HG03520 (cell line): ENCODE measurements around the gene MORF4L1.
A peak's percentile ranks its signal among the peaks of the same experiment; 100 is the strongest.
"Not testable (repeated sequence)": the region's sequence is repeated elsewhere in the genome, so short reads cannot be mapped to it uniquely, and the experiment has no call there.

Source experiments
- ATAC-seq: cut with Tn5 transposase; IDR thresholded peaks from one replicate; pipeline ENCODE4 v1.9.1; 2021; ENCODE audit warnings: mild to moderate bottlenecking, moderate library complexity; ENCODE audit not compliant: unreplicated experiment

MORF4L1 gene, protein sequence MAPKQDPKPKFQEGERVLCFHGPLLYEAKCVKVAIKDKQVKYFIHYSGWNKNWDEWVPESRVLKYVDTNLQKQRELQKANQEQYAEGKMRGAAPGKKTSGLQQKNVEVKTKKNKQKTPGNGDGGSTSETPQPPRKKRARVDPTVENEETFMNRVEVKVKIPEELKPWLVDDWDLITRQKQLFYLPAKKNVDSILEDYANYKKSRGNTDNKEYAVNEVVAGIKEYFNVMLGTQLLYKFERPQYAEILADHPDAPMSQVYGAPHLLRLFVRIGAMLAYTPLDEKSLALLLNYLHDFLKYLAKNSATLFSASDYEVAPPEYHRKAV

DNA sequence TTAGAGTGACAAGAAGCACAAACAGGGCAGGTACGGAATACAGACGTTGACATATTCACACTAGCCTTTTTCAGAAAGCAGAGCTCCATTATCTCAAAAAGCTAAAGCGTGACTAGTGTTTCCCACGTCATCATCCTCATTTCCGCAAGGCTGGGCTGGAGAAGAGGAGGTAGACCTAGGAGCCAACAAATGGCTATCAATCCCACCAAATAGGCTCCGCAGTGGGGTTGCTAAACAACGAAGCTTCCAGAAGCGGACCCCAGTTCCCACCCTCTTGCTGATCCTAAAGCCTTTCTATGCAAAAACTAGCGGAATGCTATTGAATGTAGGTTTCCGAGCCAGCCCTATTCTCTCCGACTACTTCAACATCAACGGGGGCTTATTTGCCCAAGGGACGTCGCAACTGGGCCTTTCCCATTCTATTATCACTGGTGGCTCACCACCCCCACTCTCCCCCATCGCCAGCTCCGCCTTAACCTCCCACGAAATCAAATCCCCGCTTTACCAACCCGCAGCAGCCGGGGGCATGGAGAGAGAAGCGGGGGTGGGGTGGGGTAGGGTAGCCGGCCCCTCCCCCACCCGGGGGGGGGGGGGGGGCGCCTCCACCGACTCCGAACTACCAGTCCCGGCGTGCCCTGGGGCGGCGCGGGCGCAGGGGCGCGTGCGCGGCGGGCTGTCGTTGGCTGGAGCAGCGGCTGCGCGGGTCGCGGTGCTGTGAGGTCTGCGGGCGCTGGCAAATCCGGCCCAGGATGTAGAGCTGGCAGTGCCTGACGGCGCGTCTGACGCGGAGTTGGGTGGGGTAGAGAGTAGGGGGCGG is at the start of gene MORF4L1:
Gene MORF4L1, plus strand, starts transcription at position 736 of the 817 bp plus-strand sequence. CDS start 128 bp downstream, outside the sequence.
- ATAC-seq, result peak; percentile 73

DNA sequence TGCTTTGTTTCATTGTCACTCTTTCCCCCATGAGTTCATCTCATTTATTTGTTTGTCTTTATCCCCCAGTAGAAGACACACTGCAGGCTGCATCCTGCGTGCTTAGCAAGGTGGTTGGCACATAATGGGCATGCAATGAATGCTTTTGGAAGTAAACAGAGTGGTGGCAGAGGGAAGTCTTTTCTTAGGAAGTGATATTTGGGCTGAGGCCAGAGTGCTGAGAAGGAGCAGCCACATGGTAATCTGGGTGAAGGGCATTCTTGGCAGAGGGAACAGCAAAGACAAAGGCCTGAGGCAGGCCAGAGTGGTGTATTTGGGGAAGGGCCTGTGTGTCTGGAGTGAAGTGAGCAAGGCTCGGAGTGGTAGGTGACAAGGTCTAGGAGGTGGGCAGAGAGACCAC is 43.8 kb upstream of the MORF4L1 start:
- ATAC-seq, result no peak

DNA sequence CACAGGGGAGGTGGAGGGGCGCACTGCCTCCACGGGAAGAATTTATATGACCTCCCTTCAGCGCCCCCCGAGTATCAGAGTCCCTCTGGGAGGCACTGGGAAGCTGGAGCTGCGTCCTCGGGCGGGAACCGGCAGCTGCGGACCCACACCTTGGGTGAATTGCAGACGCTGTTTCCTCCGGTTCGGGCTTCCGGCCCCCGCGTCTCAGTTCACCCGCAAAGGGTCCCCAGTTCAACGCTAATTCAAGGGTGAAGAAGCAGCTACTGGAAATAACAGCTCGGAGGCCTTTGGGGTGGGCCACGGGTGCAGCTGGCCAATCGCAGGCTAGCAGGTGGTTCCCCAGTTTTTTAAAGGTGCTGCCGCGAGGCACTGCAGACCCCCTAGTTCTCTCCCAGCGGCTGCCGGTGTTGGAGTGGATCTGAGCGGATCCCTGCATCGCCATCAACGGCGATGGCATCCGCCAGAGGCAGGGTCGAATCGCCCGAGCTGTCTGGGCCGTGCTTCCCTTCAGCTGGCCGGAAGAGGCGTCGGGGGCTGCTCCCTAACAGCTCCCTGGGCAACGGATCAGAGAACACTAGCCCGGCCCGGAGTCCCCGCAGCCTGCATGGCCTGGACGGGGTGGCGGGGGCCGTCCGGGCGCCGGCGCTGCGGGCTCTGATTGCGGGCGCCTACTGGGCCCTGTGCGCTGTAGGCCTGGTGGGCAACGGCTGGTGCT is 42.0 kb upstream of the MORF4L1 start:
- no peak for ATAC-seq

DNA sequence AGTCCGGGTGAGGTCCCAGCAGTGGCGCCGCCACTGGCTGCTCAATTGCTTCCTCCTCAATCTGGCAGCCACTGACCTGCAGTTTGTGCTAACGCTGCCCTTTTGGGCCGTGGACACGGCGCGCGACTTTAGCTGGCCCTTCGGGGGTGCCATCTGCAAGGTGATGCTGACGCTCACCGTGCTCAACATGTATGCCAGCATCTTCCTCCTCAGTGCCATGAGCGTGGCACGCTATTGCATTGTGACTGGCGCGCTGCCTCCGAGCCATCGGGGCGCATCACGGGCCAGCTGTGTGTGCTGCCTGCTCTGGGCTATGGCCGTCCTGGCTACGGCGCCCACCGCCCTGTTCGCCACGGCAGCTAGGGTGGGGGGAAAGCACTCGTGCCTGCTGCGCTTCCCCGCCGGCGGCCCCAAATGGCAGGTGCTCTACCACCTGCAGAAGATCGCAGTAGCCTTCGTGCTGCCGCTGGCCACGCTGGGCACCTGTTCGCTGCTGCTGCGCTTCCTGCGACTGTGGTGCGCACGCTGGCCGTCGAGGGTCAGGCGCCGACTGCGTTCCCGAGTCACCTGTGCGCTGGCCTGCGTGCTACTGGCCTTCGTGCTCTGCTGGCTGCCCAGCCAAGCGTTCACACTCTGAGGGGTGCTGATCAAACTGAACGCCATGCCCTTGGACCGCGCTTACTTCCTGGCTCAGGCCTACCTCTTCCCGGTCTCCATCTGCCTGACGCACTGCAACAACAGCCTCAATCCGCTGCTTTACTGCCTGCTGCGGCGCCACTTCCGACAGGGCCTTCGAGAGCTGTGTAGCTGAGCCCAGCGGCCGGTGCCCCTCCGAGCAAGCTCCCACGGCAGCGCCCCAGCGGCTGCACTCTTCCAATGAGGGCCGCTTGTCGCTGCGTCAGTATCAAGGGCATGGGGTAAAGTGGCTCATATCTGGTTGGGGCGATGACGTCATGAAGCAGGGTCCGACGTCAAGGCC is 41.2 kb upstream of the MORF4L1 start:
- no peak for ATAC-seq

DNA sequence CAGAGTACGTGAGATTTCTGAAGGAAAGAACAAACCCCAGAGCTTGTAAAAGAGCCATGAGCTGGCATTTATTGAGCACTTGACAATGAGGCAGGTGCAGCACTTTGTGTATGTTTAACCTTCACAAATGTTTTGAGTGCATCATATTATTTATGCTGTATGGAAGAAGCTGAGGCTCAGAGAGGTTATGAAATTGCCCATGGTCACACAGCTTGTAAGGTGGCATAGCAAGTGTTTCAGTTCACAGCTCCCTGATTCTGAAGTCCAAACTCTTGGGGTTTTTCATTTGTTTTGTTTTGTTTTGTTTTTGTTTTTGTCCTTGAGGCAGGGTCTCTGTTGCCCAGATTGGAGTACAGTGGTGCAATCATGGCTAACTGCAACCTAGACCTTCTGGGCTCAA is 36.4 kb upstream of the MORF4L1 start:
- no peak for ATAC-seq

DNA sequence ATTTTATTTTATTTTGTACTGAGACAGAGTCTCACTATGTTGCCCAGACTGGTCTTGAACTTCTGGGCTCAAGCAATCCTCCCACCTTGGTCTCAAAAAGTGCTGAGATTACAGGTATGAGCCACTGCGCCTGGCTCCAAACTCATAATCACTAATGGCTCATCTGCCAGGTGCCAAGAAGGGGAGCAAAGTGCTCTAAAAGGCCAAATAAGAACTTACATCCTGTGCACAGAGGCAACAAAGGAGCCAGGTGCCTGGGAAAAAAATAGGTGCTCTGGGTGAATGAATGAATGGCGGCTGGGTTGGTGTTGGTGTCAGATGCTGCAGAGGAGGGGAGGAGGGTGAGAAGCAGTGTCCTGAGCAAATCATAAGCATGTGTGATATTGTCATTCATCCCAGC is 35.6 kb upstream of the MORF4L1 start:
- no peak for ATAC-seq

DNA sequence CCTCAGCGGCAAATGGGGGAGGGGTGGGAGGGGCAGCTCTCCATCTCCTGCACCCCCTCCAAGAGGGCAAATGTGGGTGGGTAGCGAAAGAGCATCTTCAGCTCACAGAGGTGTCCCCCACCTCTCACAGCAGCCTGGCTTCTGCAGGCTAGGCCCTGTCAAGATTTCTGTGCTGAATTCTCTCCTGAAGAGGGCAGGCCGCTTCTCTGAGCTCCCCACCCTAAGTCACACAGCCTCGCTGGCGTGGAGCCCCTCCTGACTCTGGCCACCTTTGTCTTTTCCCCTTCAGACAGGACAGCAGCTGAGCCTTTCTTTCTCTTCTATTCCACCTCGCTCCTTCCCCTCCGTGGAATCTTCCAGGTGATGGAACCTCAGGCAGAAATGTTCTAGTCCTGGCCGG is 35.1 kb upstream of the MORF4L1 start:
- no peak for ATAC-seq

DNA sequence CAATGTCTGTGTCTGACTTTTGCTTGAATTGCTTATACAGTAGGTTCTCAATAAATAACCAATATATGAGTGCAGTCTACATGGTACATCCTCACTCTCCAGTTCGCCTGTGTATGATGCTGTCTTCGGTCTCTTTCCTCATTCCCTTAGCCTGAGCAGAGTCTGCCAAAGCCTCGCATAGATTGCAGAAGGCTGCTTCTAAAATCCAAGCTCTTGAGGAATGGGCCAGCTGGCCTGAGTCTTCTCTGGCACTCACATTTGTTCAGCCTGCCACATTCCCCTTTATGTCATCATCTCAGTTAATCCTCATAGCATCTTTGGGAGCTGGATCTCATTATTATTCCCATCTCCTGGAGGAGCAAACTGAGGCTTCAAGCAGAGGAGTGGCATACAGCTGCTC is 34.2 kb upstream of the MORF4L1 start:
- no peak for ATAC-seq

DNA sequence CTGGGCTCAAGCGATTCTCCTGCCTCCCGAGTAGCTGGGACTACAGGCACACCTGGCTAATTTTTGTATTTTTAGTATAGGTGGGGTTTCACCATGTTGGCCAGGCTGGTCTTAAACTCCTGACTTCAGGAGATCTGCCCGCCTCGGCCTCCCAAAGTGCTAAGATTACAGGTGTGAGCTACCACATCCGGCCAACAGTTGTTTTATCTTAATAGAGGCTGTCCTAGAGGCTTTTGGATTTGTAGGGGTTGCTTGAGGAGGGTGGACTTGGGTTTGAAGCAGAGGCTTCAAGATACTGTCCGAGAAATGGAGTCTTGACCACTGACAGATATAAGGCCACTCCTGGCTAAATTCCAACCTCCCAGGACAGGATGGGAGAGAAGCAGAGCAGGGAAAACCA is 33.5 kb upstream of the MORF4L1 start:
- ATAC-seq, result not testable (repeated sequence)

DNA sequence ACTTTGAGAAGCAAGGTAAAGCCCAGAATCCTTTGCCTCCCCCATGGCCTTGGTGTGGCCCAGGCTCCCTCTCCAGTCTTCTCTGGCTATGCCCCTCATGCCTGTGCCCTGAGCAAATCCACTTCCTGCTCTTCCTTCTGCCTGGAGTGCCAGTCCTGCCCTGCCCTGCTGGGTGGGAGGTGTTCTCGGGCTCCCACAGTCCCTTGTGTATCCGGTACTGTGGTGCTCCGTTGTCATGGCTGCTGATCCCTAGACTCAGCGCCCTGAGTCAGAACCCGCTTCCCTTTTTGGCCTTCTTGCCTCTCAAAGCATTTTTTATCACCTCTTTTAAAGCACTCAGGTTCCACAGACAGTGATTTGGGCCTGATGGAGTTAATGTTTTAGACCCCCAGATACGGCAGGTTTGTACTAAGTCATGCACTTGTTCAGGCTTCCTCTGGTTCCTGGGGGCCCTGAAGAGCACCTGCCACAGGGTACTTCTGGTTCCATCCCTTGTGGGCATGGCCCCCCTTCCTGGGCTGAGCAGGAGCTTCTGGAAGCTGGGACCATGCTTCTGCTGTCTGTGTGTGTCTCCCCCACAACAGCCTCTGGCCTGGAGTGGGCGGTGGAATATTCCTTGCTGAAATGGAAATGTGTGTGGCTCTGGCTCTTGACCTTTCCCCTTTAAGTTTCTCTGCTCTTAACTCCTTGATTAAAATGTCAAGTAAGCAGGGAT is 31.9 kb upstream of the MORF4L1 start:
- no peak for ATAC-seq

DNA sequence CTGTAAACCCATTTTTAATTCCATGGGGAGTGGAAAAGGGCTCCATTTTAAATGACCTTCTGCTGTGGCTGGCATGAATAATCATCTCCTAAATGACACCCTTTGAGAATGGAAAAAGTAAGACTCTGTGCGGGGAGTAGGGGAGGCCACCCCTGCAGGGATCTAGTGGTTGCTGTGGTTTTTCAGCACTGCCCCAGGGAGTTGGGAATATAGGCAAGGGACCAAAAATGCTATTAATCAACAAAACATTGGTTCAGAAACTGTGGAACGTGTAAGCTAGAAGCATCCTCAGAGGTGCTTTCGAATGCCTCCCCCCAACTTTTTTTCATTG is 31.3 kb upstream of the MORF4L1 start:
- no peak for ATAC-seq

DNA sequence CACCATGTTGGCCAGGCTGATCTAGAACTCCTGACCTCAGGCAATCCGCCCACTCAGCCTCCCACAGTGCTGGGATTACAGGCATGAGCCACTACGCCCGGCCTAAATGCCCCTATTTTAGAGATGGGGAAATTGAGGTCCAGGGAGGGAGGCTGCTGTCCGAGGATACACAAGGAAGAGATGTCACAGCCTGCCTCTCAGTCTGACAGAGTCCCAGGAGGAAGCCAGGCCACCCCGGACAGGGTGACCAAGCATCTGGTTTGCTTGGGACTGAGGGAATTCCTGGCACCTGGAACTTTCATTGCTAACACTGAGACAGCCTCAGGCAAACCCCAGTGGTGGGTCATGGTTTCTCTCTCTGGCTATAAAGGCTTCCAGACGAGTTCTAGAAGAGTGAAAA is 30.8 kb upstream of the MORF4L1 start:
- no peak for ATAC-seq

DNA sequence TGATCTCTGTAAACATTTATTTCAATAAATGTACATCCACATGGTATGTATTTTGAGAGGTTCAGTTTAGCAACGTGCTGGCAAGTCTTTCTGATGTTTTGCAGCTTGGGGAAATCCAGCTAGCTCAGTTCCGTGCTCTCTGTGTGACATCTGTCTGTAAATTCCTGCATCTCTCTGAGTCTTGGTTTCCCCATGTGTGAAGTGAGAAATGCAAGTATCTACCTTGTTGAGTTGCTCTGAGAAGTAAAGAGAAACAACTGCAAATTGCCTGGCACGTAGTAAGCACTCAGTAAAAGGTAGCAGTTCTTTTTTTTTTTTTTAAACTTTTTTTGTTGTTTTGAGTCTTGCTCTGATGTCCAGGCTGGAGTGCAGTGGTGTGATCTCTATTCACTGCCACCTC is 30.2 kb upstream of the MORF4L1 start:
- ATAC-seq, result no peak

DNA sequence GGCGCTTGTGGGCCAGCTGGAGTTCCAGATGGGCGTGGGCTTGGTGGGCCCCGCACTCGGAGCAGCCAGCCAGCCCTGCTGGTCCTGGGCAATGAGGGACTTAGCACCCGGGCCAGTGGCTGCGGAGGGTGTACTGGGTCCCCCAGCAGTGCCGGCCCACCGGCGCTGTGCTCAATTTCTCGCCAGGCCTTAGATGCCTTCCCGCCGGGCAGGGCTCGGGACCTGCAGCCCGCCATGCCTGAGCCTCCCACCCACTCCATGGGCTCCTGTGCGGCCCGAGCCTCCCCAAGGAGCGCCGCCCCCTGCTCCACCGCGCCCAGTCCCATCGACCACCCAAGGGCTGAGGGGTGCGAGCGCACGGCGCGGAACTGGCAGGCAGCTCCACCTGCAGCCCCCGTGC is 25.8 kb upstream of the MORF4L1 start:
- ATAC-seq, result not testable (repeated sequence)

DNA sequence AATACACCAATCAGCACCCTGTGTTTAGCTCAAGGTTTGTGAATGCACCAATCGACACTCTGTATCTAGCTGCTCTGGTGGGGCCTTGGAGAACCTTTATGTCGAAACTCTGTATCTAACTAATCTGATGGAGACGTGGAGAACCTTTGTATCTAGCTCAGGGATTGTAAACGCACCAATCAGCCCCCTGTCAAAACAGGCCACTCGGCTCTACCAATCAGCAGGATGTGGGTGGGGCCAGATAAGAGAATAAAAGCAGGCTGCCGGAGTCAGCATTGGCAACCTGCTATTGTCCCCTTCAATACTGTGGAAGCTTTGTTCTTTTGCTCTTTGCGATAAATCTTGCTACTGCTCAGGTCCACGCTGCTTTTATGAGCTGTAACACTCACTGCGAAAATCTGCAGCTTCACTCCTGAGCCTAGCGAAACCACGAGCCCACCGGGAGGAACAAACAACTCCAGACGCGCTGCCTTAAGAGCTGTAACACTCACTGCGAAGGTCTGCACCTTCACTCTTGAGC is 25.2 kb upstream of the MORF4L1 start:
- not testable (repeated sequence) for ATAC-seq

DNA sequence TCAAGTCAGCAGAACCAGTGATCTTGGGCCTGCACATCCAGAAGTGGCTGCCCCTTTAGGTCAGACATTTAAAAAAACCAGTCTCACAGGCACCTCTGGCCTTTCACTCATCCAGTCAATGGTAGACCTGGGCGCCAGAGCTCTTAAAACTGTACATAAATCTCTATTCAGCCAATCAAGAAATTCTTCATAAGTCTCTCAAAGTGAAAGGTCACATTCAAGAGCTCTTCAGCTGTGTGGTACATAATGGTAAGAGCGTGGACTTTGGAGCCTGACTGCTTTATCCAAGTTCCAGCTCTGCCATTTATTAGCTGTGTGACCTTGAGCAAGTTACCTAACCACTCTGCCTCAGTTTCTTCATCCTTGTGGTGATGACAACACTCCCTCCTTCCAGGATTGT is 22.3 kb upstream of the MORF4L1 start:
- no peak for ATAC-seq

DNA sequence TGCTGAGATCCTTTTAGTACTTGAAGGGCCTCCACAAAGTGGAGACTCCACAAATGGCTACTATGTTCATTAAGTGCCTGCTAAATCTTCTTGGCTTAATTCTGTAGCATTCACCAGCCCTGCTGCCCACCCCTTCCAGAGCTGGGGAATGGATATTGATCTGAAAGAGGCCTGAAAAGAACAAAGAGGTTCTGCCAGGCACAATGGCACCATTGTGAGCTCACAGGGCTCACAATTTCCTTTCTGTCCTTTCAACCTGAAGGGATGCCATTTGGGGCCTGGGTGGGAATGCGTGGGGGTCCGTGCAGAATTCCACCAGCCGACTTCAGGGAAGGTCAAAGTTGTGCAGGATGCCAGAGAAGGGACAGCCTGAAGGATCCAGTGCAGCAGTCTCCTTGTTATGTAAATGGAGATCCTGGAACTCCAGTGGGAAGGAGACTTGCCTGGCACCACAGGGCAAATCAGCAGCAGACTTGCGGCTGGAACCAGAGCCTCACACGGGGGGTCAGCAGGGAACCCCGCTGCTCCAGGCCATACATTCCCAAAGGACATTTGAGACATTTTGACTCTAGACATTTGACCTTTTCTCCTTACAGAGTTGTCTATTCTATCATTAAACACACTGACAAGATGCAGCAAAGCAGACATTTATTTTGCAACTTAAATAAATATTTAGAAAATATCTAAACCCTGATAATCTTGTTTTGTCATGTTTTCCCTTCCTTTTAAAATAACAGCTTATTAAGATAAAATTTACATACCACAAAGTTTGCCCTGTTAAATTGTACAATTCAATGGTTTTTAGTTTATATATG is 21.5 kb upstream of the MORF4L1 start:
- ATAC-seq, result no peak

DNA sequence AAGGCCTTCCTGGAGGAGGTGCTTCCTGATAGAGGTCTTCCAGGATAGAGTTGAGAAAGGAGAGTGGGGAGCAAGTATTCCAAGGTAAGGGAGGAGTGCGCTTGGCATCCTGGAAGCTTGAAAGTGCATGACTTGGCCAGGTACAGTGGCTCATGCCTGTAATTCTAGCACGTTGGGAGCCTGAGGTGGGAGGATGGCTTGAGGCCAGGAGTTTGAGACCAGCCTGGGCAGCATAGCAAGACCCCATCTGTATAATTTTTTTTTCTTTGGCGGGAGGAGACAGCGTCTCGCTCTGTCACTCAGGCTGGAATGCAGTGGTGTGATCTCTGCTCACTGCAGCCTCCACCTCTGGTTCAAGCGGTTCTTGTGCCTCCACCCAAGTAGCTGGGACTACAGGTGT is 19.2 kb upstream of the MORF4L1 start:
- ATAC-seq, result no peak

DNA sequence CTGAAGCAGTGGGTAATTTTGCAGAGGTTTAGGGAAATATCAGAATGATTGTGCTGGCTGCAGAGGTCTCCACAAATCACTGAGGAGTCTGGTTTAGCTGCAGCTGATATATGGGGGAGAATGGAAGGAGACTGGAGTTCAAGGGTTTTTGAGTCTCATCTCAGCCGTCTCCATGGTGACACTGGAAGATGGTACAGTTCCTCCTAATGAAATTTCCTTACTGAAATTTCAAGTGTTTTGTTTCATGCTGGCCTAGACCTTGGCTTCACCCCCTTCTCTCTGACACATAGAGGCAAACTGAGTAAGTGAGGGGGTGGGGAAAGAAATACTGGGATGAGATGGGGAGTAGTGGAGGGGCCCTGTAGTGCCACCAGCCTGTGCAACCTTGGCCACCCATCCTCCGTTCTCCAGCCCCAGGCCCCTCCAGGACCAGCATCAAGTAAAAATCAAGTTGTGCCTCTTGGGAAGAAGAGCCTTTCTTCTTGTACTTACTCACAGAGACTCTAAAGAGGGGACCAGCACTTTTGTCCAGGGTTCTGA is 17.8 kb upstream of the MORF4L1 start:
- ATAC-seq, result no peak
